Fibroblast of upper back skin (primary cell): ENCODE data around the gene NRN1.
"Not testable (repeated sequence)": the region's sequence is repeated elsewhere in the genome, so short reads cannot be mapped to it uniquely, and the experiment has no call there.

Experiments
- DNase-seq: peaks from one replicate; pipeline ENCODE4 v3.0.0-alpha.2; 2013

Gene NRN1

DNA sequence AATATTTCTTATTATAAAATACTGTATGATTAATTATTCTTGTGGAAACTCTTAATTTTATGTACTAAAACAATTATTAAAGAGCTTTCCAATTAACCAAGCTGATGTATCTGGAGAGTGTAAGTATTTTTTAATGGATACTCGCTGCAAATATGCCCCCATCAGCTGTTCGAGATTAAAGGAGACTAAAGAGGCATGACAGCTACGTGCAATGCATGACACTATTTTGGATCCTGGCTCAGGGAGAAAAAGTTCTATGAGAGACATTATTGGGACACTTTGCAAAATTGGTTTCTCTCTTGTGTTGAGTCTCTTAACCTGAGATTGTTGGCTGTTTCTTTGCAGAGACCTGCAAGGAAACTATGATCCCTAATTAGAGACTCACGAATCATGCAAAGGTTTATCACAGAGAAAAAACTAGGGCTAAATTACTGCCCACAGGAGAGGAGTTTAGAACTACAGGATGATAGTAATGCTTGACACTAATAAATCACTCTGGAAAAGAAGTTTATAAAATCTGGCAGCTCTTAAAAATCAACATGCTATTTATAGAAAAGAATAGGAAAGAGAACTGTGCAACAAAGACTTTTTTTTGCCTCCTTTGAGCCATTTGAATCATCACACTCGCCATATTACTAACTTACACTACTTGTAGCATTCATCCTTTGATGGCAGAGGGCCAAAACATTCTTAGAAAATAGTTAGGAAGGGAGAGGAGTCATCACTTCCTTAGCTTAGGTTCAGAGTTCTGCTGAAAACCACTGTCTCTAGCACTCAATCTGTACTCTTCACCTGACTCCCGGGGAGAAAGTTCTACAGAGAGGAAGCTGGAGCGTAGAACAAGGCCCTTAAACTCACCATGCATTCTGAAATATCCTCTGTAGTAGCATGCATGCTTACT lies 25.3 kb downstream of the NRN1 start:
- peak; percentile 99 for DNase-seq

DNA sequence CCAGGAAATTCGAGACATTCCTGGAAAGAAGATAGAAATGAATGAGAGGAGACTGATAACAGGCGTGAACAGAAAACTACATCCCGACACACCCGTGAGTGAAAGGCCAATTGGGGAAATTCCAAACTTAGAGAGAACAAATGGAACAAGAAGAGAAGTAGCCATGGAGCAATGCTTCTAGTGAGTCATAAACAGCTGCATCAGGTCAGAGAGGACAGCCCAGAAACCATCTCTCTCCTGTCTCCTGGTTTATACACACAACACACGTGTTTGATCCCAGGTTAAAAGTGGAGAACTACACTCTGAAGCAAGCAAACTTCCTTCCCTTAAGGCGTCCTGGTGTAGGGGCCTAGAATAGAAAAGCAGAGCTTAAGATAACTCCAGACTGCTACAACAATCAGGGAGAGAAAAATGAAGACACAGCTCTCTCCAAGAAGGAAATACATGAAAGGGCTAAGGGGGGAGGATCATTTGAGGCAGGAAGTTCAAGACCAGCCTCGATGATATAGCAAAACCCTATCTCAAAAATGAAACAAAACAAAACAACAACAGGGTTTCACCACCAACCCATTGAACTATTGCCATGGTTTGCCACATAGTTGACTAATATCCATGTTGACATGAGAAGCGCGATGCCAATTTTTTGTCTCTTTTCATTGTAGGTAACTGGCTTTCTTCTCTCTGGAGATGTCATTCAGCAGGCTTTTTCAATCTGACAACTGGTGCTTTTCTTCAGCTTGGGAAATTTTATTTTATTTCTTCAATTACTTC lies 26.9 kb downstream of the NRN1 start:
- peak; percentile 57 for DNase-seq

DNA sequence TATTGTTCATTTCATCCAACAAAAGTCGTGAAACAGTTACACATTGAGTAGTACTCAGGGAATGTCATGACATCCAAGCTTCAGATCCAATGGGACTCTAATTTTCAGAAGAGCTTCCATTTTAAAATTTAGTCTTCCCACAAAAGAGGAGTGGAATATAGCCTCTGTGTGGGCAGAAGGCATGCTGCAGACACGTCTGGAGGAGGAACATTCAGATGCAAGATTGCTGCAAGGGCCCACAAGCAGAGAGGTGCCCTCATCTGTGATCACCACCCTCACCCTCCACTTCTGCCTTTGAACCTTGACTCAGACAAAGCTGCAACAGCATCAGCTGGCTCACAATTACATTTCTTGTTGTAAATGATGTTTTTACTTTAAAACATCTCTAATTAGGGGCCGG lies 29.9 kb downstream of the NRN1 start:
- no peak for DNase-seq

DNA sequence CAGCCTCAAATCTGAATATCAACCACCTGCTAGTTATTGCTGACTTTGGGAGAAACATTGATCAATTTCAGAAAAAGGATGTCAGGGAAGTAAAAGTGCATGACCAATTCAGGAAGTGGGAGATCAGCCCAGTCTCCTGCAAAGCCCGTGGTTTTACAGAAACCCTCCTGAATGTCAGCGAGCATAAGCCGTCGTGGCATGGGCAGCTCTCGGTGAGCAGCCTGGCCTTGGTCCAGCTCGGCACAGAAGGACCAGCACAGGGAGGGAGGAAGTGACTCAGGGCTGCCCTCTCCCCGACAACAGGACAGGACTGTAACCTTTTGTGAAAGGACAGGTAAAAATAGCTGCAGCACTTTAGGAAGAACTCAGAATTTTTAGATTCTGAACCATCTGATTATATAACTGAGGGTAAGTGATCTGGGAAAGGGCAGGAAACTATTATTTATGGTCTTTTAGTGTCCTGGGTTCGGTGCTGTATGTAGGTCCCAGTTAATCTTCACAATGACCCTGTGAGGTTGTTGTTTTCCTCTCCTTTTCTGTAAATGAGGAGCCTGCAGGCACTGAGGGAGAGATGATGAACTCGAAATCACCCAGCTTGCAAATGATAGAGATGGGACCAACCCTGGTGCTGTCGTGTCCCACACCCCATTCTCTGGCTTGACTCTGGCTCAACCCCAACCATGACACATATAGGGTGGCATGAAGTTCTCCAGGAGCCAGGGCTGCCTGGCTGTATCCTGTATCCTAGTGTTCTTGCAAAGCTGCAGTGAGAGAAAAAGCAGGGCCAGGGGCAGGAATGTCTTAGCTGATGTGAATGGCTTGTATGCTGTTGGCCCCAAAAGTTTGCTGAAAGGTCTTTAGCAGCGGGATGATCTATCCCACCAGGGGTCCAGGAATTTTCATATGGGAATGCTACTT lies 37.6 kb downstream of the NRN1 start:
- DNase-seq: peak; percentile 48

DNA sequence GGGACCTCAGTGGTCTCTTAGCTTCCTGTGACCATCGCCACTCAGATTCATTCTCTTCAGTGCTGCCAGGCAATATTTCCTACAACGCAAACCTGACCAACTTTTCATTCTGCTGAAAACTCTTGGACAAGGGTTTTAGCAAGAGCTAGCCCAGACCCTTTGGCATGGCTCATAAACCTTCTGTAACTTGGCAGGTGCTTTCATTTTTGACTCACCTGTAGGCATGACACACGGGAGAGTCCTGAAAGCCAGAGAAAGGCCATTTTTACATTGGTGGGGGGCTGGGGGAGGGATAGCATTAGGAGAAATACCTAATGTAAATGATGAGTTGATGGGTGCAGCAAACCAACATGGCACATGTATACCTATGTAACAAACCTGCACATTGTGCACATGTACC lies 38.7 kb downstream of the NRN1 start:
- DNase-seq: not testable (repeated sequence)

DNA sequence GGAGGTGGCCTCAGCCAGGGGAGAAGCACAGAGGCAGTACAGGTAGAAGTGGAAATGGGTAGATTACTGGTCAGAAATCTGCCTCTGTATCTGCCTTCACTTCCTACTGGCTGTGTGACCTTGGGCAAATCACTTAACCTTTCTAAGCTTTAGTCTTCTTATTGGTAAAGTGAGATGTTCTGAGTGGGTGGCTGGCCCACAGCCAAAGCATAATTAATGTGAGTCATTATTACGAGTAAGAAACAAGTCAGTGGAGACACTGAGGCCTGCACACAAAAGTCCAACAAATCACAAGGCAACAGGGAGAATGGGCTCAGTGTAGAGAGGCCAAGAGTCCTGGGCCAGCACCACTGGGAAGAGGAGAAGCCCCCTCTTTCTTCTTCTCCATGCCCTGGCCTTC lies 39.1 kb downstream of the NRN1 start:
- DNase-seq: no peak

DNA sequence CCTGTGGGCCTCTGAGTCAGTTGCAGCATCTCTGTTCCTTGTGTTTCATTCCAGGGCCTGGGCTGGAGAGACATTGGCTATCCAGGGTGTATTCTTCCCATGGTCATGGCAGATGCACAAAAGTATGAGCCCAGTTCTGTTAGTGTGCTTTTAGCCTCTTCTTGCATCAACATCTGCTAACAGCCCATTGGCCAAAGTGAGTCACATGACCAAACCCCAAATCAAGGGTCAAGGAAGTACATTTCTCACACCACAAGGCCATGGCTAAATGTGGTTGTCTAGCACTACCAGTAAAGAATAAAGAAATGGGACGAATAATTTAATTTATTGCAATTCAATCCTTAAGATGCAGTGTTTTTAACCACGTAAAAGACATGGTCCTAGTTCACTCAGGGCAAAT lies 43.9 kb downstream of the NRN1 start:
- no peak for DNase-seq

DNA sequence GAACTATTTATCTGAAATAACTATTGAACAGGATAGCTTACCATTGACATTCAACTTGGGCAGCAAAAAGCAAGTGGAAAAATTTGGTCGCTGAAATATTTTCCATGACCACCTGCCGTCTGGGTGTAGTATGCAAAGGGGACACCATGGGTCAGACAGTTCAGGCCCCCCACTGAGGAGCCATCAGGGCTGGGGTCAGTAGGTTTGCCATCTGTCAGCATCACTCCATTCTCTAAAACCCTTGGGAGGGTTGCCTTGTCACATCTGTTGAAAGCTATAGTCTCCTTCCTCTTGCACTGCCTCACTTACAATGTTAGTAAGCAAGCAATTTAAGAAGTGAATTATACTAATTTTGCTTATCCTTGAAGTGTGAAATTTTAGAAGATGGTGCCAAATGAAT lies 44.9 kb downstream of the NRN1 start:
- DNase-seq: no peak

DNA sequence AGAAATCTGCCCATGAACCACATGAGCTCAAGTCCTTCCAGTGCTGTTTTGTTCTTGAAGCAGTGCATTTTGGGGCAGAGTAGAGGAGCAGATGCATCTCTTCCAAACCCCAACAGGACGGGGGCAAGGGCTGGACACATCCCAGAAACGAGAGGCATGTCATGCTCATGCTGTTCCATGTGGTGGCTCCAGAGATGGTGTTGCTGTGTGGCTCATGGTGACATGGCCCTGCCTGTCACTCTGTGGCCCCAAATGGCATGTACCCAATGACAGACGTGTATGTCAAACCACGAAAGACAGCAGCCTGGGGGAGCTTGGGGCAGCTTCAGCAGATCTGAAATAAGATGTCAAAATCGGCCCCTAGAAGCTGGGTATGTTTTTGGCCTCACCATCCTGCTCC lies 46.3 kb downstream of the NRN1 start:
- no peak for DNase-seq

DNA sequence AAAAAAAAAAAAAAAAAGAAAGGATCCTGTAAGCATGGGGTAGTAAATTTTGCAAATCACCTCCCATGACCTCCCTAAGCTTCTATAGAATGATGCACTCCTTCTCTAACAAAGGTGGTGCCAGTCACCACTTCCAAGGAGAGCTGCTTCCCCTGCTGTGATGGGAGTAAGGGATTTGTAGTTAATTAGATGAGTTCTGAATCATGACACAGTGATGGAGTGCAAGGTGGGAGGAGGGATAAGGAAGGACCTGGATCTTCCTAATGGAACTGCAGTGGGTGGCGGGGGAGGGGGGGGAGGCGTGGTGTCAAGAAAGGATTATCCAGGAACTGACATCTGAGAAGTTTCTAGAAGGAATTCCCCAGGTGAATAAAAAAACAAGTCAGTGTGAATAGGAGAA lies 47.8 kb downstream of the NRN1 start:
- DNase-seq: no peak

DNA sequence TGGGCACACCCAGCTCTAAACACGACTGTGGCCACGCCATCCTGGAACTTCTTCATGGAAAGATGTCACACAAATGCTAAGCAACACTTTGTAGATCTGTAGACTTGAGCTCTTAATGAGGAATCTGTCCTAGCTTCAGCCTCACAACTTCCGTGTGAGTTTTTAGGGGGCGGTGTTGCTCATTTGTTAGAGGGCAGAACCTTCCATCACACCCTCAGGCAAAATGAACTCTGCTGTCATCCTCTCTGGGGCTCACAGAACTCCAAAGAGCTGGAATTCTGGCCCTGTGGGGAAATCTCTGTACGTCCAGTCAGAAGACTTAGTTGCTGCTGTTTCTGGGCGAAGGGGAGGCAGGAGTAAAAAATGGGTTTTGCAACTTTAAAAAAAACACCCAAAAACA lies 49.8 kb downstream of the NRN1 start:
- no peak for DNase-seq

DNA sequence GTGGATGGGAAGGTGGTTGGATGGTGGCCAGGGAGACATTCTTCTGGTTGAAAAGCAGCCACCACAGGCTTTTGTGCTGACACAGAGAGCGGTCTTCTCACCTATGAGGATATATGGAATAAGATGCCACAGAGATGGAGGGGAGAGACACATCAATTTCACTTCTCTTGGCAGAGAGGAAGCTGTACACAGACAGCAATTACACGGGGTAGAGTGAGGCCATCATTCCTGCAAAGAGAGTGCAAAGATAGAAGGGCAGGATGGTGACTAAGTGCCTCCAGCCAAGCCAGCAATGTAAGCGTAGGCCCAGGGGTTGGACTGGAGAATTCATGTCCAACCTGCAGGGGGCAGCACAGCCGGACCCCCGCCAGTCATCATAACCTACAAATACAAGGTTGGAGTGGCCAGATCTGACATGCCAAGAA lies 56.4 kb downstream of the NRN1 start:
- DNase-seq: peak; percentile 70
